ENCODE measurements around the gene AURKA. TPM values are rescaled to one million over a fixed set of nuclear protein-coding genes. Genes with fewer than 3 reads are reported as not detected.
"Not testable (repeated sequence)": the region's sequence is repeated elsewhere in the genome, so short reads cannot be mapped to it uniquely, and the experiment has no call there.

Gene AURKA
- polyA plus RNA-seq, 4 donors: 14.8 to 16.1 (median 15.1) TPM

GRCh38 chr20:56392881-56393482 lies 967 bp upstream of the AURKA start:
- no peak for DNase-seq (ENCODE audit: low read depth in 4 of 4, low spot score in 2 of 4)

GRCh38 chr20:56391596-56392131 lies 351 bp downstream of the AURKA start:
- DNase-seq (ENCODE audit: low read depth in 4 of 4, low spot score in 2 of 4): no peak

- no peak for DNase-seq (ENCODE audit: low read depth in 4 of 4, low spot score in 2 of 4)
Observed at GRCh38 chr20:56391037-56391436, 978 bp downstream of the AURKA start.

- DNase-seq (ENCODE audit: low read depth in 4 of 4, low spot score in 2 of 4): not testable (repeated sequence)
Observed at GRCh38 chr20:56390396-56390795, 1.6 kb downstream of the AURKA start.

GRCh38 chr20:56389807-56390206 lies 2.2 kb downstream of the AURKA start:
- no peak for DNase-seq (ENCODE audit: low read depth in 4 of 4, low spot score in 2 of 4)

GRCh38 chr20:56388882-56389281 lies 3.1 kb downstream of the AURKA start:
- no peak for DNase-seq (ENCODE audit: low read depth in 4 of 4, low spot score in 2 of 4)

GRCh38 chr20:56386219-56386618 lies 5.8 kb downstream of the AURKA start:
- no peak for DNase-seq (ENCODE audit: low read depth in 4 of 4, low spot score in 2 of 4)

- DNase-seq (ENCODE audit: low read depth in 4 of 4, low spot score in 2 of 4): no peak
Observed at GRCh38 chr20:56385130-56385529, 6.9 kb downstream of the AURKA start.

GRCh38 chr20:56383334-56383733 lies 8.7 kb downstream of the AURKA start:
- DNase-seq (ENCODE audit: low read depth in 4 of 4, low spot score in 2 of 4): no peak

GRCh38 chr20:56382696-56383095 lies 9.3 kb downstream of the AURKA start:
- DNase-seq (ENCODE audit: low read depth in 4 of 4, low spot score in 2 of 4): no peak

- no peak for DNase-seq (ENCODE audit: low read depth in 4 of 4, low spot score in 2 of 4)
Observed at GRCh38 chr20:56381501-56381900, 10.5 kb downstream of the AURKA start.

- DNase-seq (ENCODE audit: low read depth in 4 of 4, low spot score in 2 of 4): no peak
Observed at GRCh38 chr20:56380375-56380774, 11.6 kb downstream of the AURKA start.

GRCh38 chr20:56378386-56378785 lies 13.6 kb downstream of the AURKA start:
- DNase-seq (ENCODE audit: low read depth in 4 of 4, low spot score in 2 of 4): no peak

- no peak for DNase-seq (ENCODE audit: low read depth in 4 of 4, low spot score in 2 of 4)
Observed at GRCh38 chr20:56376331-56376730, 15.7 kb downstream of the AURKA start.

- no peak for DNase-seq (ENCODE audit: low read depth in 4 of 4, low spot score in 2 of 4)
Observed at GRCh38 chr20:56373942-56374341, 18.1 kb downstream of the AURKA start.

GRCh38 chr20:56372850-56373249 lies 19.2 kb downstream of the AURKA start:
- DNase-seq (ENCODE audit: low read depth in 4 of 4, low spot score in 2 of 4): no peak

- no peak for DNase-seq (ENCODE audit: low read depth in 4 of 4, low spot score in 2 of 4)
Observed at GRCh38 chr20:56371977-56372376, 20.0 kb downstream of the AURKA start.

- no peak for DNase-seq (ENCODE audit: low read depth in 4 of 4, low spot score in 2 of 4)
Observed at GRCh38 chr20:56369179-56369578, 22.8 kb downstream of the AURKA start.

- DNase-seq (ENCODE audit: low read depth in 4 of 4, low spot score in 2 of 4): no peak
Observed at GRCh38 chr20:56368351-56369134, 23.5 kb downstream of the AURKA start.

GRCh38 chr20:56363491-56363890 lies 28.5 kb downstream of the AURKA start:
- no peak for DNase-seq (ENCODE audit: low read depth in 4 of 4, low spot score in 2 of 4)

GRCh38 chr20:56362833-56363413 lies 29.1 kb downstream of the AURKA start:
- DNase-seq (ENCODE audit: low read depth in 4 of 4, low spot score in 2 of 4): no peak

GRCh38 chr20:56361900-56362299 lies 30.1 kb downstream of the AURKA start:
- DNase-seq (ENCODE audit: low read depth in 4 of 4, low spot score in 2 of 4): no peak

All from left renal cortex interstitium (tissue), 4 donors.